UCSD-AML1 (cell line): ENCODE results near the gene DOCK6.
A peak's percentile ranks its signal among the peaks of the same experiment; 100 is the strongest.
"Not testable (repeated sequence)": the region's sequence is repeated elsewhere in the genome, so short reads cannot be mapped to it uniquely, and the experiment has no call there.

Experiments
- DNase-seq: peaks from one replicate; lab custom pipeline; 2025; ENCODE audit not compliant: unreplicated experiment; lab: John Stamatoyannopoulos, UW

DOCK6 gene

DNA sequence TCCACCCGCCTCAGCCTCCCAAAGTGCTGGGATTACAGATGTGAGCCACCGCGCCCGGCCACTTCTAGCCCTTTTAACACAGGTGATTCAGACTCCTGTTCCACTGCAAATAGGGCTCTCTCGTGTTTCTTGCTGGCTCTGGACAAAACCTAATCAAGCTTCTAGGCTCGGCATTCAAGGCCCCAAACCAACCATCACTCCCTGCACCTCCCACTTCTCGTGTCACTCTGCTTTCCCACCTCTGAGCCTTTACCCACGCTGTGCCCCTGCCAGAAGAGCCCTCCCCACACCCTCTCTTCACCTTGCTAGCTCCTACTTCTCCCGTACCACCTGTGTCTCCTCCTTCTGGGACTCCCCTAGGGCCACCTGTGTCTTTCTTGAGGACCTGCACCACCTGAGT, 84.7 kb downstream of the DOCK6 start:
- DNase-seq, result no peak

DNA sequence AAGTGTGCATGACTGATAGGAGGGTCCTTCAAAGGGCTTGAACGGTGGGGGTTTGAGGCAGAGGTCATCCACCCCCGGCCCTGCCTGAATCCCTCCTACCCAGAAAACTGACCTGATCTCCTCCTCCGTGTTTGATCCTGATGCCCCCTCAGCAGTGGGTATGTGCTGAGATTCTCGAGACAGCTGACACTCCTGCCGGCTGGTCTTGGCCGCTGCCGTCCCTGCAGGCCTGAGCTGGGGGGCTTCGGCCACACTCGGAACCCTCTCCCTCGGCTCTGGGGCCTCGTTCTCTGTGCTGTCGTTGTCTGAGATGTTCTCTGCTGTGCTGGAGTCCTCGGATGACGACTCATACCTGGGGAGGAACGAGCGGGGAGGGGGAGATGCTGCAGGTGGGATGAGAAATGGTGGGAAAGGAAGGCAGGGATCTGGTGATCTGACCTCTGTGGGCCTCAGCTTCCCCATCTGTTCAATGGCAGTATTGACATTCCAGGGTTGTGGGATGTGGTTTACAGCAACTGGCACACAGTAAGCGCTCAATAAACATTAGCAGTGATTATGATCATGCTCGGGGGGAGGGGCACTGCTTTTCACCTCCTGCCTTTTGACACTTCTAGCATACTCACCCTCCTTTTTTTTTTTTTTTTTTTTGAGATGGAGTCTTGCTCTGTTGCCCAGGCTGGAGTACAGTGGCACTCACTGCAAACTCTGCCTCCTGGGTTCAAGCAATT, 85.7 kb downstream of the DOCK6 start:
- DNase-seq, result no peak

DNA sequence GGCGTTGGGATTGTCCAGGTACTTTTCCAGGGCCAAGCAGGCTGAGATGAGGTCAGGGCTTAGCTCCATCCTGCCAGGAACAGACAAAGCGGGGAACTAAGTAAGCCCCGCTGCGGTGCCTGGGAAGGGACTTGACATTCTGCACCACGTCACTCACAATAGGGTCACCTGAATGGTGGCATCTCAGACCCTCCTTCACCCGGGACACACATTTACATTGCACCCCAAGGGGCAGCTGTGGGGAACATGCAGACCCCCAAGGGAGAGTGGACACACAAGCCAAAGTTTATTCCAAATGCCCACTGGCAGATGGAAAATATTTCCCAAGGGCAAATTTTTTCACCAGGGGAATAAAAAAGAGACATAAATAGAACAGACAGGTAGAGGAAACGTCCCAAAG, 86.4 kb downstream of the DOCK6 start:
- no peak for DNase-seq

DNA sequence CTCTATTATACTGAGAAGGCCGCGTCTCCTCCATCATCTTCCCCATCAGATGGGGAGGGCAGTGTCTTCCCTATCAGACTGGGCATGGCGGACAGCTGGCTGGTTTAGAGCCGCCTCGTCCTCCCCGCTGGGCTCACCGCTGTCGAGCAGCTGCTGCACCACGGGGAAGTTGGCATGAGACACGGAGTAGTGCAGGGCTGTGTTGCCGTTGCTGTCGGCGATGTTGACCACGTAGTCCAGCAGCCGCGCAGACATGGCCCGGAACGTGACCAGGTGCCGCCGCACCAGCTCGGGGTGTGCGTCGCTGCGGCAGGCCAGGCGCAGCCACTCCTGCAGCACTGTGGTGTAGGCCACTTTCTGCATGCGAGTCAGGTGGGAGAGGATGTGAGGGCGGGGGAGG, 88.0 kb downstream of the DOCK6 start:
- DNase-seq, result no peak

DNA sequence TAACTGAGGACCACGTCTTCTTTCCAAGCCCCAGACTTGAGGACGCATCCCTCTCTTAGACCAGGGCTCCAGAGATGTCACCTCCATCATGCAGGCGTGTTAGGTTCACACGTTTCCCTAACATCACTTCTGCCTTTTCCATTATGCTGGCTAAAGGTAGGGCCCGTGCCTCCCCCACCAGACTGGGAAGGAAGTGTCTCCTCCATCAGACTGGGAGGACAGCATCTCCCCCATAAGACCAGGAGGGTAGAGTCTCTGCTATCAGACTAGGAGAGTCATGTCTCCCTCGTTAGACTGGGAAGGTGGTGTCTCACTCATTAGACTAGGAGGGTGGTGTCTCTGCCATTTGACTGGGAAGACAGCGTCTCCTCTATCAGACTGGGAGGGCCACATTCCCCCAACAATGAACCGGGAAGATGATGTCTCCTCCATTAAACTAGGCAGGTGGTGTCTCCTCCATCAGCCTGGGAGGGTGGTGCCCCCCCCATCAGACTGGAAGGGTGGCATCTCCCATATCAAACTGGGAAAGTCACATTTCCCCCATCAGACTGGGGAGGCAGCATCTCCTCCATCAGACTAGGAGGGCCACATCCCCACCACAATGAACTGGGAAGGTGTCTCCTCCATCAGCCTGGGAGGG, 88.7 kb downstream of the DOCK6 start:
- no peak for DNase-seq

DNA sequence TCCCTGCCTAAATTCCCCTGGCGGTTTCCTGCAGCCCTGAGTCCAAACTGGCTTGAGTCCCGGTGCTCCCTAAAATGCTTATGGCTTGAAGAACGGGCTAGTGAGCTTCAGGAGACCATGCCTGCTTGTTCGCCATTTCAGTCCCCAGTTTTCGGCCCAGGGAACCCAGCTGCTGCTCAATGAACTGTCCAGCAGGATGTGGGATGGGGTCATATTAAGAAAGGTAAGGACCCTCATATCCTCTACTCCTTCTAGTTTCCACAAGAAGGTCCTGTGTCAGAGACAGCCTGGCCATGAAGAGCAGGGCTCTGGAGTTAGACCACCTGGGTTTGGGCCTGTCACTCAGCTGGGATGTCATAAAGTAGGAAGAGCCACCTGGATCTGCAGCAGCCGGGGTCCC, 89.7 kb downstream of the DOCK6 start:
- no peak for DNase-seq

DNA sequence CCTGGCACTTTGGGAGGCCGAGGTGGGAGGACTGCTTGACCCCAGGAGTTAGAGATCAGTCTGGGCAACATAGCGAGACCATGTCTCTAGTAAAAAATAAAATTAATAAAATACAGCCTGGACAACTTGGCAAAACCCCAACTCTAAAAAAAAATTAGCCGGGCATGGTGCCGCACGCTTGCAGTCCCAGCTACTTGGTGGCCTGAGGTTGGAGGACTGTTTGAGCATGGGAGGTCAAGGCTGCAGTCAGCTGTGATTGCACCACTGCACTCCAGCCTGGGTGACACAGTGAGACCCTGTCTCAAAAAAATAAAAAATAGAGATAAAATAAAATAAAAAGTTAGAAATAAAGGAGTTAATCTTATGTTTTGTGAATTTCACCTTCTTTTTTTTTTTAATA, 91.2 kb downstream of the DOCK6 start:
- no peak for DNase-seq

DNA sequence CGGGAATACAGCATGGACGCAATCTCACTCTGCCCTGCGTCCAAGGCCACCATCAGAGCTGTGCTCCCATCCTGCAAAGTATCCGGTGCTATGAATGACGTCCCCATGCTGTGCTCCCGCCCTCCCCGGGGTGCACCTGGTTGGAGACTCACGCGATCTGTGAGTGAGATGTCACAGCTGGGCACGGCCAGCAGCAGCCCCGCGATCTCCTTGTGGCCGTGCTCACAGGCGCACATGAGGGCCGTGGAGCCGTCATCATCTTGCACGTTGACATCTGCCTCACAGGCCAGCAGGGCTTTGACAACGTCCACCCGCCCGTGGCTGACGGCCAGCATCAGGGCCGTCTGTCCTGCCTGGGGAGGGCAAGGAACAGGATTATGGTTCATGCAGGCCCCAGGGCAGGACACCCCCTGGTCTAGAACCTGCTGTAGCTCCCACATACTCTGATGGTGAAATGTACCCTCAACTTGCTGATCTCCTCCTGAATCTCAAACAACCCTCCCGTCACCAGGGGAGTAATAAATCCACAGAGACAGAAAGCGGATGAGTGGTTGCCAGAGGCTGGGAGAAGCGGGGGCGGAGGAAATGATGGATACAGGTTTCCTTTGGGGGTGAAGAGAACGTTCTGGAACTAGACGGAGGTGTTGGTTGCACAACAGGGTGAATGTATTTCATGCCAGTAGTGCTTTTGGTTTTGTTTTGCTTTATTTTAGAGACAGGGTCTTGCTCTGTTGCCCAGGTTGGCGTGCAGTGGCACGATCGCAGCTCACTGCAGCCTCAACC, 92.2 kb downstream of the DOCK6 start:
- no peak for DNase-seq

DNA sequence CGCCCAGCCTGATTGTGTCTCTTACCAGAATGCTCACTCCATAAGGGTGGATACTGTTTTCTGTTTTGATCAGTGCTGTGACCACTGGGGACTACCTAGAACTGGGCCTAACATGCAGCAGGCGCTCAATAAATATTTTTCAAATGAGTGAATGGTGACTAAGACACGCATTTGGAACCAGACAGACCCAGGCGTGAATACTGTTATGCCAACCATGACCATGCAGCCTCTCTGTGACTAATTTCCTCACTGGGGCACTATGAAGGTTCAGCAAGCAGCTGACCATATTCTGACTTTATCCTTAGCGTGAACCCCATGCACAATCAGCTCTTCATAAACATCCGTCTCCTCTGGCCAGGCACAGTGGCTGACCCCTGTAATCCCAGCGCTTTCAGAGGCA, 93.8 kb downstream of the DOCK6 start:
- no peak for DNase-seq

DNA sequence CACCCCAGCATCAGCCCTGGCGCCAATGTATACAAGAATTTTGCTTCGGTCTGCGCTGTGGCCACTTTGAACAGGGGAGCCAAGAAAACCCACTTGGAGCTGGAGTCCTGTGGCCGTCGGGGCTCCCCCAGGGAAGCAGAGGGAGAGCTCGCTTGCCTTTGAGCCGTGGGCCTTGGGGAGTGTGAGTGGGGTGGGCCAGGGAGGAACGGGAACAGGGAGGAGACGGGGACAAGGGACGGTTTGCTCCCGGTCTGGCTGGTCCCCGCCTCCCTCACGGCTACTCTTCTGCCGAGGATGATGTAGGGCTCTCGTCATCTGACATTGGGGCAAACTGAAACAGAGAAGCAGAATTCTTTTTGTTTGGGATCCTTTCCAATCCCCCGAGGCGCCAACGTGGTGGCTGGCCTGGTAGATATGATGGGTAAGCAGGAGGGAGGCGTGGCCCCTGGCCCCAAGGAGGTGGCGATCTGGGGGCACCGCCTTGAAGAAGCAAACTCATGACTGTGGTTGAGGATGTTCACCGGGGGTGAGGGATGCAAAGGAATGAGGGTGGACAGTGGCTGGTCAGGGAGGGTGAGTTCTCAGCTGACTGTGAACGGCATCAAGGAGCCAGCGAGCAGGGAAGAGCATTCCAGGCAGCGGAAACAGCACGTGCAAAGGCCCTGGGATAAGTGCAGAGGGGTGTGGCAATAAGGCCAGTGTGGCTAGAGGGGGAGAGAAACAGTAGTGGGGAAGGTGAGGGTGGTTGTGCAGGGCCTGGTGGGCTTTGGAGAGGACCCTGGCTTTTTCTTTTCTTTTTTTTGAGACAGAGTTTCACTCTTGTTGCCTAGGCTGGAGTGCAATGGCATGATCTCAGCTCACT, 95.8 kb downstream of the DOCK6 start:
- DNase-seq, result no peak

DNA sequence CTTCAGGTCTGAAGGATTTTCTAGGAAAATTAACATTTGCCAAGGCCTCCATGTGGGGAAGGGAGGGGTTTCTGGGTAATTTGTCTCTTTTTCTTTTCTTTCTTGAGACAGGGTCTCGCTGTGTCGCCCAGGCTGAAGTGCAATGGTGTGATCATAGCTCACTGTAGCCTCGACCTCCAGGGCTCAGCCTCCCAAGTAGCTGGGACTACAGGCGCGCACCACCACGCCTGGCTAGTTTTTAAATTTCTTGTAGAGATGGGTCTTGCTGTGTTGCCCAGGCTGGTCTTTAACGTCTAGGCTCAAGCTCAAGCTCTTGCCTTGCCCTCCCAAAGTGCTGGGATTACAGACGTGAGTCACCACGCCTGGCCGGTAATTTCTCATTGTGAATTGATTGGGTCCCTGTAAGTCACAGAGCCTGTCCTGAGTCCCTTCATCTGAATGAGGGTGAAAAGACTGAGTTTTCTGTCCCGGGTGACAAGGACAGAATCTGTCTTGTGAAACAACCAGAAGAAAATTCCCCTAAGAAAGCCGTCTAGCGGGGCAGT, 96.8 kb downstream of the DOCK6 start:
- DNase-seq, result no peak

DNA sequence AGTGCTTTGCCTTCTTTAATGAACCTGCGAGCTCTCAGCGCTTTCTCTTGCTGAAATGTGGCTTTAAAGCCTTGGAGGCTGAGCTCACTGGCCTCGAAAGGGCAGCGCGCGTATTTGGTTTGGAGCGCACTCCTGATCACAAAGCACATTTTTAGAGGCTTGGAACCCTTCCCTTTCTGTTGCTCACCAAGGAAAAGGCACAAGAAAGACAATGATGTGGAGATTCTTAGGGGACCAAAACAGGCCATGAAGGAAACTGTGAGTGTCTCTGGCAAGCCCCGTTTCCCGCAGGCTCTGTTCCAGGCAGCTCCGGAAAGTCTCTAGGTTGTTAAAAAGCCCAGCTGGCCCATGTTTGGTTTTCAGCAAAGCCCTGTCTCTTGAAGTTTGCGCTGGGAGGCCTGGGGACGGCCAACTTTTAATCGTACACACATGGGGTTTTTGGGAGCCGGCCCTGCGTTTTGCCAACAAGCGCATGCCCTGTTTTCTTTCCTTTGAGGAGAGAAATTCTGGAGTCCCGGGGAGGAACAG, 97.4 kb downstream of the DOCK6 start:
- DNase-seq, result no peak

DNA sequence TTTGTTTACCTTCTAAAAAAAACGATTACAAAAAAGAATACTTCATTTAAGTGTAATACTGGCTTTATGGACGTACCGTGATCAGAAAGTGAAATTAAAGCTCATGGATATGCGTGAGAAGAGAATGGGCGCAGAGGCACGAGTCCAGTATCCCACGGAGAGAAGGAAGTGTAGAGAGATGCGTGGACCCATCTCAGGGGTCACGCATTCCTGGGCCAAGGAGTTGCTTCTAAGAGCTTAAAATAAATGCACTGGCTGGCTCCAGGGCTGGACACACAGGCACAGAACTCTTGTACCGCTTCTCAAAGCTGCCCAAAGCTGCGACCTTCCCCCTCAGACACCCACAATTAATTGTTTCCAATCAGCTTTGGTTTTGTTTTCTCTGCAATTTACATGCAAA, 98.0 kb downstream of the DOCK6 start:
- DNase-seq, result no peak

DNA sequence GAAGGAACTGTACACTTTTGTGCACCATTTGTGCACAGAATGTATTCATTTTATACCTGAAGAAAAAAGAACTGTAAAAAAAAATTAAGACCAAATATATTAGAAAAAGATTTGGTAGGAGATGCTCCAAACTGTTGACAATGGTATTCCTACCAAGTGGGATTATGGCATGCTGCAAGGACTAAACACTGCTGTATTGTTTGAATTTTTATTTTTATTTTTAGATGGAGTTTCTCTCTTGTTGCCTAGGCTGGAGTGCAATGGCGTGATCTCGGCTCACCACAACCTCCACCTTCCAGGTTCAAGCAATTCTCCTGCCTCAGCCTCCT, 101.9 kb downstream of the DOCK6 start:
- not testable (repeated sequence) for DNase-seq

DNA sequence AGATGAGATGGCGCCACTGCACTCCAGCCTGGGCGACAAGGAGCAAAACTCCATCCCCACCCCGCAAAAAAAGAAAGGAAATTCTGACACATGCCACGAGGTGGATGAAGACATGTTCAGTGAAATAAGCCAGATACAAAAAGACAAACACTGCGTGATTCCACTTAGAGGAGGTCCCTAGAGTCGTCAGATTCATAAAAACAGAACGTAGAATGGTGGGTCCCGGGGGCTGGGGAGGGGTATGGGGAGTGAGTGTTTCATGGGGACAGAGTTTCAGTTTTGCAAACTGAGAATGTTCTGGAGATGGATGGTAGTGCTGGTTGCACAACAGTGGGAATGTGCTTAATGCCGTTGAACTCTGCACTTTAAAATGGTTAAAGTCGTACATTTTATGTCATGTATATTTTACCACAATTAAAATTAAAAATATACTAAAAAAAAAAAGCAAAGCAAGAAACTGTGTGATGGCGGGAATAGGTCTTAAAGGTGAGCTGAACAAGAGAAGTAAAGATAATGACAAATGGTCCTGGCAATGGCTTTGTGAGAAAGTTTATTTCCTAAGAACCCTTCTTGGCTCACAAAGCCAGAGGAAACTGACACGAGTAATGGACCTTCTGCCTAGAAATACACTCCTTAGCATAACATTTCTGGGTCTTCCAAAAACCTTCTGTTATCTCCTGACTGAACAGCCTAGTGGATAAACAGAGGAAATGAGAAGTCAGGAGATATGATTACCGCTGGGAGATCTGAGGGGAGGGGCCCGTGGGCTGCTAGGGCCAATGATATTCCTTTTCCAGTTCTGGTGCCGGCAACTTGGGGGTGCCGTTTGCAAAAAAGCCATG, 102.5 kb downstream of the DOCK6 start:
- no peak for DNase-seq

DNA sequence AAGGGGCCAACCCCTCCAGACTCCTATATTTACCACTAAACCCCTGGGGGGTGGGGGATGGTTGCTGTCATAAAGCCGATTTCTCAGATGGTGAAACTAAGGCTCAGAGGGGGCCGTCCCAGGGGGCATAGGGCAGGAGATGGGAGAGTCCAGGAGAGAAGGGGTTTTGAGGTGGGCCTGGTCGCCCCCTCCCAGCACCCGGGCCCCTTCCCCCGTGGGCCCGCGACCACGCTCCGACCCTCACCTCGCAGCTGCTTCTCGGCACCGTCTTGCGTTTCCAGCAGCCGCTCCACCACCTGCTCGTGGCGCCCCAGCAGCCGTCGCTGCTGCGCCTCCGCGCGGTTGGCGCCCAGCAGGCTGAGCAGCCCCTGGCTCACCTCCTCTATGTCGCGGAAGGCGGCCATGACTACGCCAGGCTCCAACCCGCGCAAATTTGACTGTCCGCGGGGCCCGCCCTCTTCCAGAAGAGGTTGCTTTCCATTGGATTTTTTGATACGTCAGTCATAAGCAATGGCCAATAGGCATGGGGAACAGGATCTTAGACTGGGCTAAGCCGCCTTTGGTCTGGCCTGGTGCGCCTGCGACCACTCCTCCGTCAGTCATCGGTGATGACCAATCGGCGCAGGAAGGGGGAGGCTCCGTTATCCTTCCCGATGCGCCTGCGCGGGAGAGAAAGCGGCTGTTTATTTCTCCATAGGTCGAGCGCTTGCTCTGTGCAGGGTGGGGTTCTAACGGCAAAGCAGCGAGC, 106.8 kb downstream of the DOCK6 start, which contains the start of gene SPC24:
Gene SPC24, minus strand, starts transcription at position 410 of the 748 bp plus-strand sequence. Its CDS starts 6 bp downstream, at position 404.
- DNase-seq, result peak; percentile 93

DNA sequence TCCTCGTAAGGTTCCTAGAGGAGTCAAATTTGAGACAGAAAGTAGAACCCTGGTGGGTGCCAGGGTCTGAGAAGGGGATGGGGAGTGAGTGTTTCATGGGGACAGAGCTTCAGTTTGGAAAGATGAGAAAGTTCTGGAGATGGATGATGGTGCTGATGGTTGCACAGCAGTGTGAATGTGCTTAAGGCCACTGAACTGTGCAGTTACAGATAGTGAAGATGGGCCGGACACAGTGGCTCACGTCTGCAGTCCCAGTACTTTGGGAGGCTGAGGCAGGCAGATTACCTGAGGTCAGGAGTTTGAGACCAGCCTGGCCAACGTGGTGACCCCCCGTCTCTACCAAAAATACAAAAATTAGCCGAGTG, 107.7 kb downstream of the DOCK6 start:
- no peak for DNase-seq

DNA sequence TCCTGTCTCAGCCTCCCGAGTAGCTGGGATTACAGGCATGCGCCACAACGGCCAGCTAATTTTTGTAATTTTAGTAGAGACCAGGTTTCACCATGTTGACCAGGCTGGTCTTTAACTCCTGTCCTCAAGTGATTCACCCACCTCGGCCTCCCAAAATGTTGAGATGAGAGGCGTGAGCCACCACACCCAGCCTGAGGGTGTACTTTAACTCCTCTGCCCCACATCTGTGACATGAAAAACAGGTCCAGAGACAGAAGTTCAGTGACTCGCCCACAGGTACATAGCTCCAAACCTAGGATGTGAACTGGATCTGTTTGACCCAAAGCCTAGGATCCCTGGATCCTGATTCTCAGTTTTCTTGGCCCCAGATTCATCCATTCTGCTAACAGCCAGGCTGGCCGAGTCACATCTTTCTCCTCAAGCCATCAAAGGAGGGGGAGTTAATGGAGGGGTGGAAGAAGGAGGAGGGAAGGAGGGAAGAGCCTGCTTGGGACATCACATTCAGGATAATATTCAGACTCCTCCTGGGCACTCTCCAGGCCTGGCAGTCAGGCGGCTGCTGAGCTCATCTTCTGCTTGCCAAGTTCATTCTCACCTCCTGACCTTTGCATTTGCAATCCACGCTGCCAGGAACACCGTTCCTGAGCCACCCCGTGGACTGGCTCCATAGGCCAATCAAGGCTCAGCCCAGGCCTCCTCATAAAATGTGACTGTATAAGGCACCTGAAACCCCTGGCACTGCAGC, 109.8 kb downstream of the DOCK6 start:
- no peak for DNase-seq
